Renal cortical epithelial cell (primary cell): ENCODE results near the gene TOMT. TPM values are rescaled to one million over a fixed set of nuclear protein-coding genes. Genes with fewer than 3 reads are reported as not detected.
"Not testable (repeated sequence)": the region's sequence is repeated elsewhere in the genome, so short reads cannot be mapped to it uniquely, and the experiment has no call there.

Experiments
- DNase-seq: peaks from one replicate; pipeline ENCODE4 v3.0.0-alpha.2; 2011; ENCODE audit warnings: low read depth
- total RNA-seq: library from RNA; depleted of rRNA; stranded (reverse); fragments of >200 nt; gene quantifications from 2 replicates; pipeline ENCODE4 v1.2.3, GENCODE V29; 2014

TOMT gene
- total RNA-seq, 1 donor from 2014 or later = not detected

DNA sequence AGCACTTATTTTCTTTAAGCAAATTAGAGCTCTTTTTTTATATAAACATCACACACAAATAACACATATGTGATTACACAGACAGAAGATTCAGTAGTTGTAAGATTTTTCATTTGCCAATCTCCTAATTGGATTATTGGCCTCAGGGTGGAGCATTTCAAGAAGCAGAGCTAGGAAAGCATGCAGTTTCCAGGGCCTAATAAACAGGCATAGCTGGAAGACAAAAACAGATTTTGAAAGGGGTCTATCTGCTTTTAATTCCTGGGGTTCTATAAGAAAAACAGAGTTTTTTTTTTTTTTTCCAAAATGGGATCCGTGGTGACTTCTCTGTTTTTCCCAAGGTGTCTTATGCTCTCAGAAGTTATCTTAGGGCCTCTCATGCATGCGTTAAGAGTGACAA, 22.2 kb downstream of the TOMT start:
- DNase-seq = no peak

DNA sequence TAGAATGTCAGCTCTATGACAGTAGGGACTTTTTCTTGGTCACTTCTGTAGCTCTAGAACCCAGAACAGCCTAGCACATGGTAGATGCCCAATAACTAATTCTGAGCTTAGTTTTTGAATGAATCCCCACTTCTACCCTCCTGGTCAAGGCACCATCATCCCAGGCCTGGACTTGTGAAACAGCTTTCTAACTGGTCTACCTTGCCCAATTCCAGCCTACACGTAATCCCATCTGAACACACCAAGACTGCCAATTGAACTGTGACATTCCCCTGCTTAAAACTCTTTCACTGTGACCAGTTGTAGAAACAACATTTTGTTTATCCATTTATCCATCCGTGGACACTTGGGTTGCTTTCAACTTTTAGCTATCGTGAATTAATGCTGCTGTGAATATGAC, 23.7 kb downstream of the TOMT start:
- DNase-seq = no peak

DNA sequence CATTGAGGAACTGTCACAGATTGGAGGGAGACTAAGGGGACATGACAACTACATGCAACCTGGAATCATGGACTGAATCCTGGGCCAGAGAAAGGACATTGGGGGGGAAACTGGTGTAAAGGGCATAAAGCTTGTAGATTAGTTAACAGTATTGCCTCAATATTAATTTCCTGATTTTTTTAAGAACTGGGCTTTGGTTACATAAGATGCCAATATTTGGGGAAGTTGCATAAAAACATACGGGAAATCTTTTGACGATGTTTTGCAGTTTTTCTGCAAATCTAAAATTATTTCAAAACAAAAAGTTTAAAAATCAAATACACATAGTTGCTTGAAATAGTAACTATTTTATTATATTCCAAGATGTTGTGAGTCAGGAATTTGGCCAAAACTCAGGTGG, 26.9 kb downstream of the TOMT start:
- no peak for DNase-seq

DNA sequence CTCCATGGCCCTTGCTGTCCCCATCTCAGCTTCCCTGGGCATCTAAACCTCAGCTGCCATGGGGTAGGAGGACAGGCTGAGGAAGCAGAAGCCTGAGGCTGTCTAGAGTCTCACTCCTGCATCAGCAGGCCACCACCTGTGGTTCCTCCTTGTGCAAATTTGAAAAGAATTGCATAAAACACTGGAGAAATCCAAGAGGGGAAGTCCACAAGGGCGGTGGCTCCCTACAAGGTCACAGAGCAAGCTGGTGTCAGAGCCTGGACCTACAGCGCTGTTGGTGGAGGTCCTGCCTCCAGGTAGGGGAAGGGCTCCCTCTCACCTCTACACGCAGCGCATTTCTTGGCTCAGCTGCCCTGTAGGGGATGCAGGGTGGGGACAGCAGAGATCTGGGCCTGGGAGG, 29.7 kb downstream of the TOMT start, which contains the start of gene FOLR3:
TSS of gene FOLR3 (plus strand) at position 253 of the 400 bp plus-strand sequence. CDS start 228 bp downstream, outside the sequence.
- DNase-seq = not testable (repeated sequence)

DNA sequence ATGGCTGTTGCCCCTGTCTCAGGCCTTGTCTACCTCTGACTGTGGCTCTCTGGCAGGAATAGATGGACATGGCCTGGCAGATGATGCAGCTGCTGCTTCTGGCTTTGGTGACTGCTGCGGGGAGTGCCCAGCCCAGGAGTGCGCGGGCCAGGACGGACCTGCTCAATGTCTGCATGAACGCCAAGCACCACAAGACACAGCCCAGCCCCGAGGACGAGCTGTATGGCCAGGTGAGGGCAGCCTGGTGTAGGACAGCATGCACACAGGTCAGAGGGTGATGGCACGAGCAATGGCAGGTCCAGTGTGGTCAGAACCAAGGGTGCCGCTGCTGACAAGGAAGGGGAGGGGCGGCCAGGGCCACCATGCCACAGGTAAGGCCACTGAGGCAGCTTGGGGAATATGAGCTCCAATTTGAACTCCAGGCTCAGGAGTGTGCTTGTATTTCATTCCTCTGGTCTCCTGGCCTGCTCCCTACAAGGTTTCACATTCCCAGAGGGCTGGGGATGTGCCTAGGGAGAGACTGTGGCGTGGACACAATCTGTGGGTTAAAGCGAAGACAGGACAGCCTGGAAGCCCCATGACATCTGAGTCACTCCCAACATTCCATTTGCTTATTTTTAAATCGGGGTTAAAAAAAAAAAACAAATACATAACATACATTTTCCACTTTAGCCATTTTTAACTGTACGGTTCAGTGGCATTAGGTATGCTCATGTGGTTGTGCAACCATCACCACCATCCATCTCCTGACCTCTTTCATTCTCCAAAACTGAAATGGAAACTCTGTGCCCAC, 30.4 kb downstream of the TOMT start:
- DNase-seq = peak; percentile 27

DNA sequence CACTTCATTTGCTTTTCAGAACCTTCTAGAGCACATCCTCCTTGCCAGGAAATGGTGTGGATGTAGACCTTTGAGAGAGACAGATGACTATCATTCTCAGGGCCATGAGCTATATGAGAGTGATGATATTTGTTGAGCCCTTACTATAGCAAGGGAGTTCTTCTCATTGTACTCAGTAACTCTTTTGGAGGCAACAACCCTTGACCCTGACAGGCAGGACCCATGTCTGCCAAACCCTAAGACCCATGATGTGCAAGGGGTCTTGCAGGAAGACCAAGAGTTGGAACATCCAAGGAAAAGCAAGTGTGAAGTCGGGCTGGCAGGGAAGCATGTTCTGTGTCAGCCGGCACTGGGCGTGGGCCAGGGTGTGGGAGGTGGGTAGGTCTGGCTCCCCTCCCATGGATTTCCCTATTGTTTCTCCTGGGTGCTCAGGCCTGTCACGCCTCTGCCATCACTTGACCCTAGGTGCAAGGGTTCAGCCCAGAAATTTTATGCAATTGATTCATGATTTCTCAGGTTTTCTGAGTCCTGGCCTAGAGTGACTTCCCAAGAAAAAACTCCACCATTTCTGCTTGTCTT, 31.0 kb downstream of the TOMT start:
- peak; percentile 11 for DNase-seq

DNA sequence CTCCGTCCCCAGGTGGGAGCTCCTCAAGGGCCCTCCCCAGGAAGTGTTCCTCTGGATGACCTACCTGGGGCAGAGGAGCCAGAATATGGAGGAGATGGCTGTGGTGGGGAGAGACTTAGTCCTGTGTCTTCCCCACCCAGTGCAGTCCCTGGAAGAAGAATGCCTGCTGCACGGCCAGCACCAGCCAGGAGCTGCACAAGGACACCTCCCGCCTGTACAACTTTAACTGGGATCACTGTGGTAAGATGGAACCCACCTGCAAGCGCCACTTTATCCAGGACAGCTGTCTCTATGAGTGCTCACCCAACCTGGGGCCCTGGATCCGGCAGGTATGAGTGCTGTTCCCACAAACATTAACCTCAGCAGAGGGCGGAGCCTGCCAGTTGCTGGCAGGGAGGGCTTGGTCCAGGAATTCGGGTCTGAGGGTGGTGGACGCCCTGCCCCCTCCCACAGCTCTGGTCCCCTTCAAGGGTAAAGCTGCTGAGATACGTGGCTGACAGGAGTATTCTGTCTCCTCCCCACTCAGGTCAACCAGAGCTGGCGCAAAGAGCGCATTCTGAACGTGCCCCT, 33.2 kb downstream of the TOMT start:
- DNase-seq = no peak

DNA sequence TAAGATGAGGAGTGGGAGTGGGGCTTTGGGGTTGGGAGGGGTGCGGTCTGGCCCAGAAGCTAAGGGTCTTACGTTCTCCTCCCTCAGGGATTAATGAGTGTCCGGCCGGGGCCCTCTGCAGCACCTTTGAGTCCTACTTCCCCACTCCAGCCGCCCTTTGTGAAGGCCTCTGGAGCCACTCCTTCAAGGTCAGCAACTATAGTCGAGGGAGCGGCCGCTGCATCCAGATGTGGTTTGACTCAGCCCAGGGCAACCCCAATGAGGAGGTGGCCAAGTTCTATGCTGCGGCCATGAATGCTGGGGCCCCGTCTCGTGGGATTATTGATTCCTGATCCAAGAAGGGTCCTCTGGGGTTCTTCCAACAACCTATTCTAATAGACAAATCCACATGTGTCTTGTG, 33.8 kb downstream of the TOMT start:
- DNase-seq = no peak

DNA sequence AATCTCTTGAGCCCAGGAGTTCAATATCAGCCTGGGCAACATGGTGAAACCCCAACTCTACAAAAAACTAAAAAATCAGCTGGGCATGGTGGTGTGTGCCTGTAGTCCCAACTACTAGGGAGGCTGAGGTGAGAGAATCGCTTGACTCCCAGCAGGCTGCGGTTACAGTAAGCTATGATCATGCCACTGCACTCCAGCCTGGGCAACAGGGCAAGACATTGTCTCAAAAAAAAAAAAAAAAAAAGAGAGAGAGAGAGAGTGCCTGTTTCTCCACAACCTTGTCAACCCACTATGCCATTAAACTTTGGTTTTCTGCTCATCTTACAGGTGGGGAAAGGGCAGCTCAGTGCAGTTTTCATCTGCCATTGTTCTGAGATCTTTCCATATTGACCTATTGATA, 34.9 kb downstream of the TOMT start:
- DNase-seq = peak; percentile 20

DNA sequence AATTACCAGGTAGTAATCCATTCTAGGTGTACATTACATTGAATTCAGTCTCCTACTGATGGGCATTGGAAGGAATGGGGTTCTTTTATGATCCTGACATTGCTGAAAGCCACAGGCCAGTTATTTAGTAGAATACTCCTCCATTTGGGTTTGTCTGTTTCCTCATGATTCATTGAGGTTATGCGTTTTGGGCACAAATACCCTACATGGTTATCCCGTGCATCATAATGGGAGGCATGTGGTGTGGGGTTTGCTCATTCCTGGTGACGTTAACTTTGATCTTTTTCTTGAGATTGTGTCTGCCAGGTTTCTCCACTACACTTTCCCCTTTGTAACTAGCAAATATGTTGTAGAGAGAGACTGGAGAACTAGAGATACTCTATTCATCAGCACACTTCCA, 35.3 kb downstream of the TOMT start:
- peak; percentile 93 for DNase-seq

DNA sequence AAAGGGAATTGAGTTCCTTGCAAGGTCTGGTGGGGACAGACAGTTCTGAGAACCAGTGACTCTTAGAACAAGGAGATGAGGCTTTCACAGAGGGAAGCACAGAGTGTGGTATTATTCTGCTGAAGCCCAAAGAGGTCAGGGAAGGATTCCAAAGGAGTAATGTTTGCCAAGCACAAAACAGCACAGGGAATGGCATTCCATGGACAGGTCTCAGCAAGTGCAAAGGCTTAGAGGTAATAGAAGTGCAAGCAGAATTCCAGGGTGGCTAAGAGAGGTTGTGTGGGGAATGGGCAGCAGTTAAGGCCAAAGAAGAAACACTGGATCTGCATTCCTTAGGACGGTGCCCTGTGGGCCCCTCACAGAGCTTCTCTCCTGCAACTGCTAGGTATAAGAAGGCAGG, 36.4 kb downstream of the TOMT start:
- peak; percentile 64 for DNase-seq

DNA sequence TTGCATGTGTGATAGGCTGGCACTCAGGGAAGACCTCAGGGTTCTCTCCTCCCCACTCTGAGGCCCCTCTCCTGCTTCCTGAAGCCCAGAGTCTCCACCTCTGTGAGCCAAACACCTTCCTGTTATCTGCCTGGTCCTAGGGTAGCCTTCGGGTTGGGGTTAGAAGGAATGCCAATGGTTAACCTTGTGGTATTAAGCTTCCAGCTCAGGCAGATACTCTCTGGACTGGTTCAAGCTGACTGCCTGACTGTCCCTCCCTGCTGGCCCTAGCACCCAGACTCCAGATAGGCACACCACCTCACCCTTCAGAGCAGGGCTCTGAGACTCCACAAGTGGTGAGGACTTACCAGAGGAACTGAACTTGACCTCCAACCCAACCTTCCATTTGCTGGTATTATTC, 36.8 kb downstream of the TOMT start:
- not testable (repeated sequence) for DNase-seq

DNA sequence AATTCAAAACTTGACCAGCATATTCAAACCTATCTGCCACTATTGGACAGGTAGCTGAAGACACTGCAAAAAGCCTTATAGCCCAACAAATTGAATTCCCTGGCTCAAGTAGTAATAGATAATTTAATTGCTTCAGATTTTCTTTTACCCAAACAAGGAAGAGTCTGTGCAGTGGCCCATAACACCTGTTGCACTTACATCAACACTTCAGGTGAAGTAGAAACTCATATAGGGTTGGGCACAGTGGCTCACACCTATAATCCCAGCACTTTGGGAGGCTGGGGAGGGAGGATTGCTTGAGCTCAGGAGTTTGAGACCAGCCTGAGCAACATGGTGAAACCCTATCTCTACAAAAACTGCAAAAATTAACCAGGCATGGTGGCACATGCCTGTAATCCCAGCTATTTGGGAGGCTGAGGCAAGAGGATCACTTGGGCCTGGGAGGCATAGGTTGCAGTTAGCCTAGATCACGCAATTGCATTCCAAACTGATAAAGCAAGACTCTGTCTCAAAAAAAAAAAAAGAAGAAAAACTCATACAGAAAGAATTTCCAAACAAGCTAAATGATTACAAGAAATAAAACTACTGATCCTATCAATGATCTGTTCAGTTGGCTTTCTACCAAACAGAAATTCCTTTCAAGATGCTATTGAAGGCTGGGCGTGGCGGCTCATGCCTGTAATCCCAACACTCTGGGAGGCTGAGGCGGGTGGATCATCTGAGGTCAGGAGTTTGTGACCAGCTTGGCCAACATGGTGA, 39.3 kb downstream of the TOMT start:
- DNase-seq = peak; percentile 95

DNA sequence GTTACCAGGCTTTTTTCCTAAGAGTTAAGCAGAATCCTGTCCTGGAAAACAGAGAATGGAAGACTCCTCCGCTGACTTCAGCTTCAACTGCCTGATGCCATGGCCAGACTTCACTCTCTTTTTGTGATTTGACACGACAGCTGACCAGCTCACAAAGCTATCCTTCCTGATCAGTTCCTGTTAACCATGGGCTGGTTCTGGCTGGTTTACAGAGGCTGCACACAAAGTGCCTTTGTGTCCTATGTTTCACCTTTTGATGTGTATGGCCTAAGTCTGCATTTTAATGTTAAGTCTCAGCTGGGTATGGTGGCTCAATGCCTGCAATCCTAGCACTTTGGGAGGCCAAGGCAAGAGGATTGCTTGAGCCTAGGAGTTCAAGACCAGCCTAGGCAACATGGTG, 40.9 kb downstream of the TOMT start:
- no peak for DNase-seq

DNA sequence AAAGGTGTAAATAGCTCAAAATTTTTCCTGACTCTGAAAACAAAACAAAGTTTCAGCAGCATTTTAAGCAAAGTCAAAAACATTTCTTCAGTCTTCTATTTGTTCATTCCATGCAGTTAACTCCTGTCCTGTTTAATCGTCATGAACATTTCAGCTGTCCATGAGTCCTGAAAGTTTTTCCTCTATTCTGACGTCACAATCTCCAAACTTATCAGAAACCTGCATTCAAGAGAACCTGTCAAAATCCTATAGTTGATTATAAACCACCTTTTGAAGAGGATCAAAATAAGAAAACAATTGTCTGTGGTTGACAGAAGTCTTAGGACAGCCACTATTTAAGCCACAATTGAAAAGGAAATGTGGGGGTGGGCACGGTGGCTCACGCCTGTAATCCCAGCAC, 45.2 kb downstream of the TOMT start:
- no peak for DNase-seq

DNA sequence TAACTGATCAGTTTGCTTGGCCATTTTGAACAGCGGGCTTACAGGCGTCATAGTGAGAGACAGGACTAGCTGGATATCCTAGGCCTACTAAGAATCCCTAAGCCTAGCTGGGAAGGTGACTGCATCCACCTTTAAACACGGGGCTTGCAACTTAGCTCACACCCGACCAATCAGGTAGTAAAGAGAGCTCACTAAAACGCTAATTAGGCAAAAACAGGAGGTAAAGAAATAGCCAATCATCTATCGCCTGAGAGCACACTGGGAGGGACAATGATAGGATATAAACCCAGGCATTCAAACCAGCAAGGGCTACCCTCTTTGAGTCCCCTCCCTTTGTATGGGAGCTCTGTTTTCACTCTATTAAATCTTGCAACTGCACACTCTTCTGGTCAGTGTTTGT, 48.1 kb downstream of the TOMT start:
- not testable (repeated sequence) for DNase-seq

DNA sequence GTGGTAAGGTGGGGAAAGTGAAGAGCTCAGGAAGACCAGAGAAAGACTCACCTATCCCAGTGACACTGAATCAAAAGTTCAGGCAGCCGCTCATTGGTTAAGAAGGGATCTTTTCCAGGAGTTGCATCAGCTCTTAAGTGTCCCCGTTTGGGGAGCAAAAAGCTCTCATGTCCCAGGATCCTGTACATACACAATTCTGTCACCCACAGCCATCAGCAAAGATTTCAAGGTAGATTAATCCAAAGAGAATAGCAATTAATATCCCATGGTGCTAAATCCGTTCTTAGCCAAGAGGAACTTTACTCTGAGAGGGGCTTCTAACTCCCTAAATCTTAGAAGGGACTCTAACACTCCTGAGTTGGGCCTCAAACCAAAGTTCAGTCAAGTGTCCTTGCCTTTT, 49.1 kb downstream of the TOMT start:
- DNase-seq = no peak

DNA sequence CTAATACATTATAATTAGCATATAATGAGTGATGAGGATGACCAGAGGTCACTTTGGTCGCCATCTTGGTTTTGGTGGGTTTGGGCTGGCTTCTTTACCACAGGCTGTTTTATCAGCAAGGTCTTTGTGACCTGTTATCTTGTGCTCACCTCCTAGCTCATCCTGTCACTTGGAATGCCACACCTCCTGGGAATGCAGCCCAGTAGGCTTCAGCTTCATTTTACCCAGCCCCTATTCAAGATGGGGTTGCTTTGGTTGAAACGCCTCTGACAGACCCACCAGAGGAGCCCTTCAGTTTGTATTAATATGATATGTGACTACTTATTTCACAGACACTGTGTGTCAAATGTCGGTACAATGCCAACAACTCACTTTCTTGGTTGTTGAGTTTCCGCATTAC, 50.0 kb downstream of the TOMT start:
- DNase-seq = no peak

DNA sequence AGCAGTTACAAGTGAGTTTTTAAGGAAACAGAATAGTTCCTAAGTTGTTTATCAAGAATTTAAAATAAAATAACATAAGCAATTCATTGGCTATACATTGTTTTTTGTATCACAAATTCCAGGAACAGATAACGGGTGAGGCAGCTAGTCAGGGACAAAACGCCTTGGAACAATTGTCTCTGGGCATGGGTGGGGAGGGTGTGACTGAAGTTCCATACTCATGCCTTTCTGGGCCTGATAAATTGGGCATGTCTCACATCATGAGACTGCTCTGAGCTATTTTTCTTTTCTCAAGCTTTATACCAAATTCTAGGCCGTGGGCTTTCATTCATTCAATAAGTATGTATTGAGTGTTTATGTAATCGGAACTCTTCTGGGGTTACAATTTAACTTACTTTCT, 51.4 kb downstream of the TOMT start:
- no peak for DNase-seq
